Natural killer cell (primary cell): ENCODE results near the gene TMPRSS11D. TPM values are rescaled to one million over a fixed set of nuclear protein-coding genes. Genes with fewer than 3 reads are reported as not detected.

Experiments
- ATAC-seq, 3 donors: fragments of 150-1000 bp in 2 of 3; fragments of 200-7000 bp in 1 of 3; cut with Tn5 transposase; 1 replicate in 1 of 3; 2 replicates in 2 of 3; pipeline ENCODE4 v1.10.0; 2021; ENCODE audit warnings: mild to moderate bottlenecking in 2 of 3, moderate library complexity in 2 of 3
- DNase-seq, 2 donors: peaks; one replicate each; pipeline versions ENCODE4 v3.0.0 to v3.0.0-alpha.2; 2013 to 2021; ENCODE audit warnings: mixed read lengths in 1 of 2
- H3K27ac ChIP-seq: one replicate; pipeline ENCODE4 v1.5.1; 2013; ENCODE audit warnings: mild to moderate bottlenecking, low read length
- H3K27me3 ChIP-seq: one replicate; pipeline ENCODE4 v1.6.1; 2013; ENCODE audit warnings: low read length; ENCODE audit not compliant: control insufficient read depth, insufficient read depth
- H3K36me3 ChIP-seq: one replicate; pipeline ENCODE4 v1.6.1; 2013; ENCODE audit warnings: low read length; ENCODE audit not compliant: control insufficient read depth, insufficient read depth
- H3K4me1 ChIP-seq: one replicate; pipeline ENCODE4 v1.6.1; 2013; ENCODE audit warnings: low read length; ENCODE audit not compliant: control insufficient read depth, insufficient read depth
- H3K4me3 ChIP-seq: one replicate; pipeline ENCODE4 v1.5.1; 2013; ENCODE audit warnings: low read length
- H3K9me3 ChIP-seq: one replicate; pipeline ENCODE4 v1.6.1; 2013; ENCODE audit warnings: low read length; ENCODE audit not compliant: control insufficient read depth, insufficient read depth
- H3K27ac Mint-ChIP-seq, 2 donors: one replicate each; pipeline ENCODE4 v1.8.0; 2022; ENCODE audit warnings: mild to moderate bottlenecking in 2 of 2, mixed read lengths in 2 of 2, moderate library complexity in 1 of 2
- H3K27me3 Mint-ChIP-seq, 2 donors: one replicate each; pipeline ENCODE4 v1.8.0; 2022; ENCODE audit warnings: low read depth in 2 of 2, mixed read lengths in 2 of 2
- H3K36me3 Mint-ChIP-seq: one replicate; pipeline ENCODE4 v1.8.0; 2022; ENCODE audit warnings: mixed read lengths
- H3K4me1 Mint-ChIP-seq, 2 donors: one replicate each; pipeline ENCODE4 v1.8.0; 2022; ENCODE audit warnings: mixed read lengths in 2 of 2
- H3K4me3 Mint-ChIP-seq: one replicate; pipeline ENCODE4 v1.8.0; 2022; ENCODE audit warnings: mild to moderate bottlenecking, moderate library complexity, mixed read lengths
- H3K9me3 Mint-ChIP-seq, 2 donors: one replicate each; pipeline ENCODE4 v1.8.0; 2022; ENCODE audit warnings: mixed read lengths in 2 of 2
- CTCF ChIP-seq: fragments of 200-600 bp; IDR thresholded peaks from one replicate; pipeline ENCODE4 v1.8.0; 2022; ENCODE audit warnings: antibody characterized with exemption
- WGBS: methylation state at CpG from one replicate; pipeline ENCODE4 v1.1.7; 2013; ENCODE audit warnings: missing lambda C conversion rate; ENCODE audit not compliant: insufficient coverage; 5-methylcytosine and 5-hydroxymethylcytosine counted together
- intact Hi-C: fragments of 100-400 bp; cut with micrococcal nuclease; formaldehyde crosslinking; loops from one replicate; pipeline ENCODE4 v1.14.2; 2022
- total RNA-seq, 4 donors: library from RNA; stranded (reverse); fragments of 120-200 nt in 1 of 4; gene quantifications; one replicate each; pipeline versions ENCODE4 v1.2.3 to v1.2.4, GENCODE V29; 2013 to 2022

TMPRSS11D gene
- total RNA-seq, 3 donors from 2014 or later (not counting 1 experiment from before 2014, with no cell fraction given): not detected

- intact Hi-C loops: no loop called here
Measured at GRCh38 chr4:67880866-67881610, 2.8 kb downstream of the TMPRSS11D start.

GRCh38 chr4:67879486-67879885 is 4.3 kb downstream of the TMPRSS11D start:
- ATAC-seq: no peak
- H3K27me3 Mint-ChIP-seq: no peaks in the 10 kb centered on the region
- no peak for TF ChIP-seq CTCF
- intact Hi-C loops: loop anchor here (10.0 kb wide), 1 partner anchor 495 kb away; no protein-coding TSS in a partner anchor
- Histone ChIP-seq H3K4me1 (no peaks in the 10 kb centered on the region), H3K4me3 (no peak overlapping the region), H3K36me3 (no peaks in the 10 kb centered on the region), H3K27me3 (no peaks in the 10 kb centered on the region), H3K9me3 (no peaks in the 10 kb centered on the region), H3K27ac (no peak overlapping the region)
- H3K4me3 Mint-ChIP-seq: no peak overlapping the region
- no peak for DNase-seq
- 89% methylated on average over 2 of the region's 3 CpGs for WGBS
- H3K27ac Mint-ChIP-seq: no peak overlapping the region
- no peaks in the 10 kb centered on the region for H3K9me3 Mint-ChIP-seq
- peaks cover 4 to 11% of the 10 kb centered on the region in 2 donors for H3K4me1 Mint-ChIP-seq
- no peaks in the 10 kb centered on the region for H3K36me3 Mint-ChIP-seq

More at GRCh38 chr4:67880866-67881610, 2.8 kb downstream of the TMPRSS11D start:
- H3K27ac Mint-ChIP-seq: no peak overlapping the region
- H3K4me3 Mint-ChIP-seq: no peak overlapping the region
- Histone ChIP-seq H3K9me3 (no peaks in the 10 kb centered on the region), H3K27me3 (no peaks in the 10 kb centered on the region), H3K4me3 (no peak overlapping the region), H3K36me3 (no peaks in the 10 kb centered on the region), H3K4me1 (no peaks in the 10 kb centered on the region), H3K27ac (no peak overlapping the region)
- H3K4me1 Mint-ChIP-seq: peaks cover 11 to 17% of the 10 kb centered on the region in 2 donors
- ATAC-seq (no peak), DNase-seq (no peak)
- TF ChIP-seq CTCF: no peak
- 73% methylated on average over 1 of the region's 1 CpG for WGBS
- H3K36me3 Mint-ChIP-seq: no peaks in the 10 kb centered on the region
- no peaks in the 10 kb centered on the region for H3K27me3 Mint-ChIP-seq
- H3K9me3 Mint-ChIP-seq: no peaks in the 10 kb centered on the region

- no peak for TF ChIP-seq CTCF
- H3K27ac ChIP-seq: no peak overlapping the region
- H3K36me3 ChIP-seq: no peaks in the 10 kb centered on the region
- H3K36me3 Mint-ChIP-seq: no peaks in the 10 kb centered on the region
- intact Hi-C loops: loop anchor here (10.0 kb wide), 1 partner anchor 498 kb away; no protein-coding TSS in a partner anchor
- WGBS: 98% methylated on average over 2 of the region's 3 CpGs
- H3K4me3 Mint-ChIP-seq: no peak overlapping the region
- no peak overlapping the region for H3K4me3 ChIP-seq
- no peaks in the 10 kb centered on the region for H3K27me3 Mint-ChIP-seq
- no peaks in the 10 kb centered on the region for H3K4me1 Mint-ChIP-seq
- DNase-seq (no peak), ATAC-seq (no peak)
- H3K27ac Mint-ChIP-seq: no peak overlapping the region
- no peaks in the 10 kb centered on the region for H3K27me3 ChIP-seq
- H3K4me1 ChIP-seq: no peaks in the 10 kb centered on the region
- H3K9me3 ChIP-seq: no peaks in the 10 kb centered on the region
- no peaks in the 10 kb centered on the region for H3K9me3 Mint-ChIP-seq
Measured at GRCh38 chr4:67877086-67877485, 6.7 kb downstream of the TMPRSS11D start.
